Liver (tissue), 9 donors: ENCODE measurements around the gene SLC35A2. TPM values are rescaled to one million over a fixed set of nuclear protein-coding genes. Genes with fewer than 3 reads are reported as not detected.

ENCODE experiments used
- DNase-seq: peaks from one replicate; pipeline ENCODE4 v3.0.0-alpha.2; 2017; ENCODE audit warnings: low spot score
- H3K27ac ChIP-seq, 2 donors: one replicate each; pipeline ENCODE4 v1.7.0; 2013; ENCODE audit warnings: inconsistent platforms in 2 of 2, low read length in 2 of 2, control low read depth in 1 of 2, low read depth in 1 of 2, mild to moderate bottlenecking in 1 of 2
- H3K27me3 ChIP-seq, 4 donors: one replicate each; pipeline versions ENCODE4 v1.6.1 to v1.7.0; 2013; ENCODE audit warnings: low read length in 3 of 4, inconsistent platforms in 1 of 4, mild to moderate bottlenecking in 1 of 4, moderate library complexity in 1 of 4; ENCODE audit not compliant: control insufficient read depth in 4 of 4, insufficient read depth in 4 of 4
- H3K36me3 ChIP-seq, 4 donors: one replicate each; pipeline versions ENCODE4 v1.6.1 to v1.7.0; 2013; ENCODE audit warnings: low read length in 3 of 4, mild to moderate bottlenecking in 3 of 4, low read depth in 1 of 4, moderate library complexity in 1 of 4; ENCODE audit not compliant: control insufficient read depth in 4 of 4, insufficient read depth in 3 of 4
- H3K4me1 ChIP-seq, 4 donors: one replicate each; pipeline versions ENCODE4 v1.6.1 to v1.7.0; 2013; ENCODE audit warnings: low read length in 3 of 4, mild to moderate bottlenecking in 3 of 4, moderate library complexity in 1 of 4; ENCODE audit not compliant: control insufficient read depth in 4 of 4, insufficient read depth in 4 of 4
- H3K4me3 ChIP-seq, 3 donors: one replicate each; pipeline versions ENCODE4 v1.6.1 to v1.7.0; 2013; ENCODE audit warnings: low read length in 3 of 3, control low read depth in 1 of 3, low read depth in 1 of 3, mild to moderate bottlenecking in 1 of 3
- H3K9ac ChIP-seq, 2 donors: one replicate each; pipeline ENCODE4 v1.7.0; 2013; ENCODE audit warnings: low read length in 2 of 2, mild to moderate bottlenecking in 2 of 2, moderate library complexity in 2 of 2, control low read depth in 1 of 2, low read depth in 1 of 2
- H3K9me3 ChIP-seq, 4 donors: one replicate each; pipeline versions ENCODE4 v1.6.1 to v1.7.0; 2013; ENCODE audit warnings: low read length in 3 of 4; ENCODE audit not compliant: control insufficient read depth in 4 of 4
- EGR1 ChIP-seq, 2 donors: IDR thresholded peaks; 2 replicates each; pipeline ENCODE4 v1.6.1; 2016 to 2018; ENCODE audit warnings: antibody characterized with exemption in 2 of 2, low read depth in 2 of 2
- FOXA1 ChIP-seq: IDR thresholded peaks from 2 replicates; pipeline ENCODE4 v1.6.1; 2016; ENCODE audit warnings: antibody characterized with exemption
- FOXA2 ChIP-seq: IDR thresholded peaks from 2 replicates; pipeline ENCODE4 v1.6.1; 2016; ENCODE audit warnings: antibody characterized with exemption
- GABPA ChIP-seq, 2 donors: IDR thresholded peaks in 1 of 2; conservative IDR thresholded peaks in 1 of 2; 2 replicates each; pipeline ENCODE4 v1.6.1; 2016; ENCODE audit warnings: antibody characterized with exemption in 2 of 2, mild to moderate bottlenecking in 1 of 2, moderate library complexity in 1 of 2
- HNF4A ChIP-seq, 2 donors: conservative IDR thresholded peaks; 2 replicates each; pipeline ENCODE4 v1.6.1; 2016; ENCODE audit warnings: antibody characterized with exemption in 2 of 2, mild to moderate bottlenecking in 2 of 2
- HNF4G ChIP-seq: IDR thresholded peaks from 2 replicates; pipeline ENCODE4 v1.6.1; 2016; ENCODE audit warnings: antibody characterized with exemption
- JUND ChIP-seq, 2 donors: IDR thresholded peaks; 2 replicates each; pipeline ENCODE4 v1.6.1; 2016; ENCODE audit warnings: antibody characterized with exemption in 2 of 2
- NR2F2 ChIP-seq: IDR thresholded peaks from 2 replicates; pipeline ENCODE4 v1.6.1; 2016; ENCODE audit warnings: antibody characterized with exemption
- RAD21 ChIP-seq, 2 donors: IDR thresholded peaks; 2 replicates each; pipeline ENCODE4 v1.6.1; 2016; ENCODE audit warnings: antibody characterized with exemption in 2 of 2, mild to moderate bottlenecking in 2 of 2
- RXRA ChIP-seq, 2 donors: IDR thresholded peaks; 2 replicates each; pipeline ENCODE4 v1.6.1; 2017 to 2018; ENCODE audit warnings: antibody characterized with exemption in 2 of 2, mild to moderate bottlenecking in 1 of 2
- SP1 ChIP-seq: IDR thresholded peaks from 2 replicates; pipeline ENCODE4 v1.6.1; 2018; ENCODE audit warnings: antibody characterized with exemption, mild to moderate bottlenecking
- TAF1 ChIP-seq: conservative IDR thresholded peaks from 2 replicates; pipeline ENCODE4 v1.6.1; 2016; ENCODE audit warnings: antibody characterized with exemption, mild to moderate bottlenecking
- YY1 ChIP-seq: IDR thresholded peaks from 2 replicates; pipeline ENCODE4 v1.6.1; 2016; ENCODE audit warnings: antibody characterized with exemption, mild to moderate bottlenecking
- WGBS: extraction: QIAGEN DNeasy Blood & Tissue Kit; methylation state at CpG from one replicate; pipeline ENCODE4 v1.1.7; 2013; 5-methylcytosine and 5-hydroxymethylcytosine counted together
- polyA plus RNA-seq, 2 donors: library from polyadenylated mRNA; stranded (reverse) in 1 of 2; unstranded in 1 of 2; fragments of 200-250 nt in 1 of 2; fragments of >200 nt in 1 of 2; fragmentation: Nextera tagmentation in 1 of 2; extraction: Ambion mirVana in 1 of 2; gene quantifications; one replicate each; pipeline versions ENCODE4 v1.2.1 to v1.2.3, GENCODE V29; 2013 to 2015
- total RNA-seq, 2 donors: library from RNA; depleted of rRNA; stranded (reverse); fragments of >200 nt; gene quantifications; one replicate each; pipeline ENCODE4 v1.2.3, GENCODE V29; 2014
- TF ChIP-seq, protein P1 (sequence below): fragments of 150-350 bp; IDR thresholded peaks from 2 replicates; pipeline ENCODE4 v1.5.1; 2017; ENCODE audit warnings: improper control_type of control experiment, low read depth, low read length; ENCODE audit not compliant: missing input control
- TF ChIP-seq, protein P2 (sequence below): IDR thresholded peaks from 2 replicates; pipeline ENCODE4 v1.6.1; 2016; ENCODE audit warnings: antibody characterized with exemption
- TF ChIP-seq, protein P3 (sequence below): IDR thresholded peaks from 2 replicates; pipeline ENCODE4 v1.6.1; 2016; ENCODE audit warnings: antibody characterized with exemption
- TF ChIP-seq, protein P4 (sequence below): IDR thresholded peaks from 2 replicates; pipeline ENCODE4 v1.6.1; 2016; ENCODE audit warnings: antibody characterized with exemption
- TF ChIP-seq, protein P5 (sequence below): IDR thresholded peaks from 2 replicates; pipeline ENCODE4 v1.6.1; 2016; ENCODE audit warnings: antibody characterized with exemption, mild to moderate bottlenecking
- donor health status: healthy.
- donor health status: healthy.
- donor health status: healthy.
- donor health status: healthy.
- donor health status: healthy.

SLC35A2 gene
- total and polyA plus RNA-seq, 4 donors, result 10.0 to 26.9 (median 14.4) TPM

GRCh38 chrX:48894891-48895290 lies 16.6 kb downstream of the SLC35A2 start:
- H3K9ac ChIP-seq, result no peak overlapping the region
- no peak for DNase-seq
- no peaks in the 10 kb centered on the region for H3K9me3 ChIP-seq
- H3K4me1 ChIP-seq, result peaks cover 10 to 21% (median 14%) of the 10 kb centered on the region in 4 donors
- H3K27me3 ChIP-seq, result no peaks in the 10 kb centered on the region
- H3K36me3 ChIP-seq, result peaks cover 0 to 6% (median 0%) of the 10 kb centered on the region in 4 donors
- H3K27ac ChIP-seq, result no peak overlapping the region
- TF ChIP-seq, protein P1, sequence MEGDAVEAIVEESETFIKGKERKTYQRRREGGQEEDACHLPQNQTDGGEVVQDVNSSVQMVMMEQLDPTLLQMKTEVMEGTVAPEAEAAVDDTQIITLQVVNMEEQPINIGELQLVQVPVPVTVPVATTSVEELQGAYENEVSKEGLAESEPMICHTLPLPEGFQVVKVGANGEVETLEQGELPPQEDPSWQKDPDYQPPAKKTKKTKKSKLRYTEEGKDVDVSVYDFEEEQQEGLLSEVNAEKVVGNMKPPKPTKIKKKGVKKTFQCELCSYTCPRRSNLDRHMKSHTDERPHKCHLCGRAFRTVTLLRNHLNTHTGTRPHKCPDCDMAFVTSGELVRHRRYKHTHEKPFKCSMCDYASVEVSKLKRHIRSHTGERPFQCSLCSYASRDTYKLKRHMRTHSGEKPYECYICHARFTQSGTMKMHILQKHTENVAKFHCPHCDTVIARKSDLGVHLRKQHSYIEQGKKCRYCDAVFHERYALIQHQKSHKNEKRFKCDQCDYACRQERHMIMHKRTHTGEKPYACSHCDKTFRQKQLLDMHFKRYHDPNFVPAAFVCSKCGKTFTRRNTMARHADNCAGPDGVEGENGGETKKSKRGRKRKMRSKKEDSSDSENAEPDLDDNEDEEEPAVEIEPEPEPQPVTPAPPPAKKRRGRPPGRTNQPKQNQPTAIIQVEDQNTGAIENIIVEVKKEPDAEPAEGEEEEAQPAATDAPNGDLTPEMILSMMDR, result no peak
- TF ChIP-seq RAD21 (IDR thresholded peaks at IDR 0.05) (no peak), FOXA1 (no peak), HNF4A (conservative IDR thresholded peaks at IDR 0.05) (no peak), SP1 (no peak), TAF1 (no peak), RXRA (IDR thresholded peaks at IDR 0.05) (no peak), FOXA2 (no peak), JUND (IDR thresholded peaks at IDR 0.05) (no peak), NR2F2 (no peak), EGR1 (IDR thresholded peaks at IDR 0.05; ENCODE audit: low read depth in 2 of 2) (no peak), GABPA (IDR thresholded peaks at IDR 0.05 in 1 of 2, conservative IDR thresholded peaks at IDR 0.05 in 1 of 2) (no peak), HNF4G (no peak), YY1 (no peak)
- TF ChIP-seq, protein P2, sequence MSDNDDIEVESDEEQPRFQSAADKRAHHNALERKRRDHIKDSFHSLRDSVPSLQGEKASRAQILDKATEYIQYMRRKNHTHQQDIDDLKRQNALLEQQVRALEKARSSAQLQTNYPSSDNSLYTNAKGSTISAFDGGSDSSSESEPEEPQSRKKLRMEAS, result no peak
- TF ChIP-seq, protein P3, sequence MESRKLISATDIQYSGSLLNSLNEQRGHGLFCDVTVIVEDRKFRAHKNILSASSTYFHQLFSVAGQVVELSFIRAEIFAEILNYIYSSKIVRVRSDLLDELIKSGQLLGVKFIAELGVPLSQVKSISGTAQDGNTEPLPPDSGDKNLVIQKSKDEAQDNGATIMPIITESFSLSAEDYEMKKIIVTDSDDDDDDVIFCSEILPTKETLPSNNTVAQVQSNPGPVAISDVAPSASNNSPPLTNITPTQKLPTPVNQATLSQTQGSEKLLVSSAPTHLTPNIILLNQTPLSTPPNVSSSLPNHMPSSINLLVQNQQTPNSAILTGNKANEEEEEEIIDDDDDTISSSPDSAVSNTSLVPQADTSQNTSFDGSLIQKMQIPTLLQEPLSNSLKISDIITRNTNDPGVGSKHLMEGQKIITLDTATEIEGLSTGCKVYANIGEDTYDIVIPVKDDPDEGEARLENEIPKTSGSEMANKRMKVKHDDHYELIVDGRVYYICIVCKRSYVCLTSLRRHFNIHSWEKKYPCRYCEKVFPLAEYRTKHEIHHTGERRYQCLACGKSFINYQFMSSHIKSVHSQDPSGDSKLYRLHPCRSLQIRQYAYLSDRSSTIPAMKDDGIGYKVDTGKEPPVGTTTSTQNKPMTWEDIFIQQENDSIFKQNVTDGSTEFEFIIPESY, result no peak
- TF ChIP-seq, protein P4, sequence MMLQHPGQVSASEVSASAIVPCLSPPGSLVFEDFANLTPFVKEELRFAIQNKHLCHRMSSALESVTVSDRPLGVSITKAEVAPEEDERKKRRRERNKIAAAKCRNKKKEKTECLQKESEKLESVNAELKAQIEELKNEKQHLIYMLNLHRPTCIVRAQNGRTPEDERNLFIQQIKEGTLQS, result no peak
- TF ChIP-seq, protein P5, sequence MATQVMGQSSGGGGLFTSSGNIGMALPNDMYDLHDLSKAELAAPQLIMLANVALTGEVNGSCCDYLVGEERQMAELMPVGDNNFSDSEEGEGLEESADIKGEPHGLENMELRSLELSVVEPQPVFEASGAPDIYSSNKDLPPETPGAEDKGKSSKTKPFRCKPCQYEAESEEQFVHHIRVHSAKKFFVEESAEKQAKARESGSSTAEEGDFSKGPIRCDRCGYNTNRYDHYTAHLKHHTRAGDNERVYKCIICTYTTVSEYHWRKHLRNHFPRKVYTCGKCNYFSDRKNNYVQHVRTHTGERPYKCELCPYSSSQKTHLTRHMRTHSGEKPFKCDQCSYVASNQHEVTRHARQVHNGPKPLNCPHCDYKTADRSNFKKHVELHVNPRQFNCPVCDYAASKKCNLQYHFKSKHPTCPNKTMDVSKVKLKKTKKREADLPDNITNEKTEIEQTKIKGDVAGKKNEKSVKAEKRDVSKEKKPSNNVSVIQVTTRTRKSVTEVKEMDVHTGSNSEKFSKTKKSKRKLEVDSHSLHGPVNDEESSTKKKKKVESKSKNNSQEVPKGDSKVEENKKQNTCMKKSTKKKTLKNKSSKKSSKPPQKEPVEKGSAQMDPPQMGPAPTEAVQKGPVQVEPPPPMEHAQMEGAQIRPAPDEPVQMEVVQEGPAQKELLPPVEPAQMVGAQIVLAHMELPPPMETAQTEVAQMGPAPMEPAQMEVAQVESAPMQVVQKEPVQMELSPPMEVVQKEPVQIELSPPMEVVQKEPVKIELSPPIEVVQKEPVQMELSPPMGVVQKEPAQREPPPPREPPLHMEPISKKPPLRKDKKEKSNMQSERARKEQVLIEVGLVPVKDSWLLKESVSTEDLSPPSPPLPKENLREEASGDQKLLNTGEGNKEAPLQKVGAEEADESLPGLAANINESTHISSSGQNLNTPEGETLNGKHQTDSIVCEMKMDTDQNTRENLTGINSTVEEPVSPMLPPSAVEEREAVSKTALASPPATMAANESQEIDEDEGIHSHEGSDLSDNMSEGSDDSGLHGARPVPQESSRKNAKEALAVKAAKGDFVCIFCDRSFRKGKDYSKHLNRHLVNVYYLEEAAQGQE, result no peak
- H3K4me3 ChIP-seq, result no peak overlapping the region
- WGBS, result 90% methylated on average over 6 of the region's 6 CpGs
